ENCODE results near the gene CD300H. TPM values are rescaled to one million over a fixed set of nuclear protein-coding genes. Genes with fewer than 3 reads are reported as not detected.

Gene CD300H
- not detected in 2 replicates for total RNA-seq

GRCh38 chr17:74567397-74567796, at the start of gene CD300H:
Gene CD300H (minus strand): TSS chr17:74567509.

DNA sequence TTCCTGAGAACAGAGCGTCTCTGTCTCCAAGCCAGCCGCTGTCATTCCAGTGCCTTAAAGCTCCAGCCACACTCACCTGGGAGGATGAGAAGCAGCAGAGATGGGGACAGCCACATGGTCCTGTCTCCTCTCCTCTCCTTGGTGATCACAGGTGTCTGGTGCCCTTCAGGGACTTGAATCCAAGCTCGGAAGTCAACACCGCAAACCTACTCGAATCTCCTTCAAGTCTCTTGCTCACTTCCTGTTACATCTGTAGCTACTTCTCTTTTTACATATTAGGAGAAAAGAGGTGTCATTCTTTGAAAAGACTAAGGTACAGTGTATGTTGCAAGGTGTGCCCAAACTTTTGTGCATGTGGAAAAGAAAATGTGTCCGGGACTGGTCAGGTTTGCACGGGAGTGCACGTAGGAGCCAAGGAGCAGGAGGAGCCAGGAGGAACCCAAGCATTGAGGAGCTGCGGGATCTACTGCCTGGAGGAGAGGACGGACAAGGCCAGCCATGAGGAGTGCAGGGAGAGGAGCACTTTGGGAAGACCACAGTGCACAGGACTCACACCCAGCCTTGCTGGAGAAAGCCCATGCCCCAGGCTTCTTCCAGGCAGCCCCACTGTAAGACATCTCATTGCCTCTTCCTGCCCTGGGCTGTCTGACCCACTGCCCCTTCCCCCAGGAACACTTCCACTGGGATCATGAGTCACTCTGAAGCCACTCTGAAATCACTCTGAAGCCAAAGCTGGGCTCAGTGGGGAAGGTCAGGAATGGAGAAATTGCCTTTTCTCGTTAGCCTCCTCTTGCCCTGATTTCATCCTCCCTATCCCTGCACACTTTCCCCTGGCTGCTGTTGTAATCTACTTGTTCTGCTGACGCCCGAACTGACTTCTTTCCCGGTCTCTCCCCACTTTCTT, 25.0 kb upstream of the CD300H start, which contains the start of gene CD300LD:
Gene CD300LD, minus strand, starts transcription at position 197 of the 904 bp plus-strand sequence. Its CDS starts 81 bp downstream, at position 116.

DNA sequence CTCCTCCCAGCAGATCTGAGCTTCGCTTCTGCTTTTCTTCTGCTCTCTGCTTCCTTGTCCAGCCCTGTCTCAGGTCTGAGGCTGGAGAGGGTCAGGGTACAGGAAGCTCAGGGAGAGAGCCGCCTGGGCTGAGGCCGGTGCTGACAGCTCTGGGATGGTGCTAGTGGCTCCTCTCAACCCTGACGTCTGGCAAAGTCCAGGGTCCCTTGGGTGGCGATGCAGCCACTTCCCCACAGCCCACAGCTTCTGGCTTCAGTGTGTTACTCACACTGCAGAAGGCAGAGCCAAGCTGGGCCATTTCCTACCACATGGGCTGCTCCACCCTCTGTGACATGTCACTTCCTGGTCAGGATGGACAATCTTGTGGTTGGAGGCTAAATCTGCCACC, 21.5 kb downstream of the CD300H start, which contains the start of gene CD300C:
Gene CD300C, minus strand, starts transcription at position 273 of the 388 bp plus-strand sequence. CDS start 333 bp downstream, outside the sequence.

GRCh38 chr17:74531231-74531761, 36.0 kb downstream of the CD300H start, which contains the start of gene CD300LB:
Gene CD300LB (minus strand): TSS chr17:74531475. CDS start chr17:74531350, 125 bp downstream.

Other genes starting within 250 kb of the CD300H start
- gene KIF19, start 241.3 kb downstream of the CD300H start, total RNA-seq = not detected in 2 replicates
- gene BTBD17, start 205.6 kb downstream of the CD300H start, total RNA-seq = not detected in 2 replicates
- not detected in 2 replicates for gene GPR142, start 200.0 kb downstream of the CD300H start, total RNA-seq
- 2.0 and 2.8 TPM in 2 replicates for gene GPRC5C, start 135.4 kb downstream of the CD300H start, total RNA-seq
- not detected in 2 replicates for gene CD300A, start 100.9 kb downstream of the CD300H start, total RNA-seq
- not detected in 2 replicates for gene CD300LB, start 36.0 kb downstream of the CD300H start, total RNA-seq
- gene CD300C, start 21.4 kb downstream of the CD300H start, total RNA-seq = not detected in 2 replicates
- not detected in 2 replicates for gene CD300LD, start 24.8 kb upstream of the CD300H start, total RNA-seq
- not detected in 2 replicates for gene CD300E, start 56.2 kb upstream of the CD300H start, total RNA-seq
- not detected in 2 replicates for gene CD300LF, start 145.4 kb upstream of the CD300H start, total RNA-seq
- under 0.01 TPM in 1 of 2 replicates, not detected in the other for gene RAB37, start 169.7 kb upstream of the CD300H start, total RNA-seq
- 22.0 and 24.5 TPM in 2 replicates for gene NHERF1, start 181.1 kb upstream of the CD300H start, total RNA-seq
- gene NAT9, start 208.8 kb upstream of the CD300H start, total RNA-seq = 34.2 and 45.9 TPM in 2 replicates

All from placental epithelial cell (primary cell).